ENCODE measurements around the gene RTCA. TPM values are rescaled to one million over a fixed set of nuclear protein-coding genes. Genes with fewer than 3 reads are reported as not detected.

Gene RTCA
- polyA plus RNA-seq, 1 donor from 2014 or later = 95.2 TPM

GRCh38 chr1:100287162-100287561 is 21.1 kb downstream of the RTCA start:
- no peaks in the 10 kb centered on the region for H3K79me2 ChIP-seq (replicated peaks; ENCODE audit: insufficient read depth, low read length)
- H3K9me2 ChIP-seq (ENCODE audit: insufficient read depth, low read length) = no peaks in the 10 kb centered on the region
- H3K9ac ChIP-seq (ENCODE audit: low read length) = no peak overlapping the region
- H3K4me2 ChIP-seq (ENCODE audit: low read length) = no peak overlapping the region
- H3K36me3 ChIP-seq (ENCODE audit: insufficient read depth, low read length) = peaks cover 9% of the 10 kb centered on the region
- H3K9me3 ChIP-seq (ENCODE audit: low read length) = no peaks in the 10 kb centered on the region
- no peaks in the 10 kb centered on the region for H3K27me3 ChIP-seq (ENCODE audit: insufficient read depth, low read depth, low read length)
- H2AFZ ChIP-seq (ENCODE audit: low read depth, low read length) = no peak overlapping the region
- TF ChIP-seq TAF1 (IDR thresholded peaks at IDR 0.05; ENCODE audit: low read depth) (no peak), CTCF (IDR thresholded peaks at IDR 0.05; ENCODE audit: poor library complexity, severe bottlenecking) (no peak), MXI1 (conservative IDR thresholded peaks at IDR 0.05; ENCODE audit: poor library complexity, severe bottlenecking) (no peak), RAD21 (conservative IDR thresholded peaks at IDR 0.05) (no peak), EZH2 (IDR thresholded peaks at IDR 0.05; ENCODE audit: borderline replicate concordance, insufficient read depth, low read length, poor library complexity, severe bottlenecking) (no peak), REST (IDR thresholded peaks at IDR 0.05; ENCODE audit: borderline replicate concordance) (no peak), POLR2AphosphoS5 (IDR thresholded peaks at IDR 0.05) (no peak), SMC3 (conservative IDR thresholded peaks at IDR 0.05; ENCODE audit: poor library complexity) (no peak), EP300 (conservative IDR thresholded peaks at IDR 0.05; ENCODE audit: poor library complexity, severe bottlenecking) (no peak)
- no peak overlapping the region for H3K4me3 ChIP-seq (ENCODE audit: low read length)
- H3F3A ChIP-seq (ENCODE audit: insufficient read depth, low read length, poor library complexity, severe bottlenecking) = no peaks in the 10 kb centered on the region
- H4K20me1 ChIP-seq (ENCODE audit: insufficient read depth) = no peaks in the 10 kb centered on the region
- no peak overlapping the region for H3K27ac ChIP-seq (ENCODE audit: low read length)

- Histone ChIP-seq H3K4me2 (ENCODE audit: low read length) (no peak overlapping the region), H3K4me3 (ENCODE audit: low read length) (no peak overlapping the region), H3K27ac (ENCODE audit: low read length) (no peak overlapping the region), H3K9ac (ENCODE audit: low read length) (no peak overlapping the region), H3K79me2 (replicated peaks; ENCODE audit: insufficient read depth, low read length) (no peaks in the 10 kb centered on the region), H2AFZ (ENCODE audit: low read depth, low read length) (no peak overlapping the region), H4K20me1 (ENCODE audit: insufficient read depth) (no peaks in the 10 kb centered on the region), H3F3A (ENCODE audit: insufficient read depth, low read length, poor library complexity, severe bottlenecking) (no peaks in the 10 kb centered on the region), H3K27me3 (ENCODE audit: insufficient read depth, low read depth, low read length) (no peaks in the 10 kb centered on the region), H3K9me3 (ENCODE audit: low read length) (no peaks in the 10 kb centered on the region), H3K36me3 (ENCODE audit: insufficient read depth, low read length) (peaks cover 9% of the 10 kb centered on the region), H3K9me2 (ENCODE audit: insufficient read depth, low read length) (no peaks in the 10 kb centered on the region)
- no peak for TF ChIP-seq RAD21 (conservative IDR thresholded peaks at IDR 0.05)
- no peak for TF ChIP-seq TAF1 (IDR thresholded peaks at IDR 0.05; ENCODE audit: low read depth)
- no peak for TF ChIP-seq EZH2 (IDR thresholded peaks at IDR 0.05; ENCODE audit: borderline replicate concordance, insufficient read depth, low read length, poor library complexity, severe bottlenecking)
- no peak for TF ChIP-seq CTCF (IDR thresholded peaks at IDR 0.05; ENCODE audit: poor library complexity, severe bottlenecking)
- TF ChIP-seq MXI1 (conservative IDR thresholded peaks at IDR 0.05; ENCODE audit: poor library complexity, severe bottlenecking) = no peak
- no peak for TF ChIP-seq POLR2AphosphoS5 (IDR thresholded peaks at IDR 0.05)
- TF ChIP-seq REST (IDR thresholded peaks at IDR 0.05; ENCODE audit: borderline replicate concordance) = no peak
- TF ChIP-seq SMC3 (conservative IDR thresholded peaks at IDR 0.05; ENCODE audit: poor library complexity) = no peak
- TF ChIP-seq EP300 (conservative IDR thresholded peaks at IDR 0.05; ENCODE audit: poor library complexity, severe bottlenecking) = no peak
Measured at GRCh38 chr1:100290291-100290690, 24.3 kb downstream of the RTCA start.

All from neural cell (in vitro differentiated cells).